GM12873 (cell line): Measurements from ENCODE around the gene SUGCT.

Experiments
- CTCF ChIP-seq: IDR thresholded peaks from 2 replicates; pipeline ENCODE4 v1.5.1; 2012; ENCODE audit warnings: low read depth, mild to moderate bottlenecking, moderate library complexity, low read length, control low read depth; ENCODE audit not compliant: insufficient read depth; ENCODE audit errors: missing control alignments

SUGCT gene

GRCh38 chr7:40610461-40610860 lies 475.7 kb downstream of the SUGCT start:
- no peak for TF ChIP-seq CTCF

GRCh38 chr7:40611095-40611871 lies 476.5 kb downstream of the SUGCT start:
- TF ChIP-seq CTCF, result no peak

GRCh38 chr7:40612298-40612697 lies 477.5 kb downstream of the SUGCT start:
- no peak for TF ChIP-seq CTCF

- no peak for TF ChIP-seq CTCF
Observed at GRCh38 chr7:40619647-40620046, 484.8 kb downstream of the SUGCT start.

GRCh38 chr7:40621592-40621998 lies 486.8 kb downstream of the SUGCT start:
- TF ChIP-seq CTCF, result no peak

GRCh38 chr7:40622941-40623501 lies 488.2 kb downstream of the SUGCT start:
- TF ChIP-seq CTCF, result no peak

GRCh38 chr7:40623863-40624262 lies 489.1 kb downstream of the SUGCT start:
- TF ChIP-seq CTCF, result no peak
